Measurements from ENCODE around the gene PSKH1. TPM values are rescaled to one million over a fixed set of nuclear protein-coding genes. Genes with fewer than 3 reads are reported as not detected.

Gene PSKH1
- polyA plus RNA-seq, 1 donor from 2014 or later, result 3.8 TPM

DNA sequence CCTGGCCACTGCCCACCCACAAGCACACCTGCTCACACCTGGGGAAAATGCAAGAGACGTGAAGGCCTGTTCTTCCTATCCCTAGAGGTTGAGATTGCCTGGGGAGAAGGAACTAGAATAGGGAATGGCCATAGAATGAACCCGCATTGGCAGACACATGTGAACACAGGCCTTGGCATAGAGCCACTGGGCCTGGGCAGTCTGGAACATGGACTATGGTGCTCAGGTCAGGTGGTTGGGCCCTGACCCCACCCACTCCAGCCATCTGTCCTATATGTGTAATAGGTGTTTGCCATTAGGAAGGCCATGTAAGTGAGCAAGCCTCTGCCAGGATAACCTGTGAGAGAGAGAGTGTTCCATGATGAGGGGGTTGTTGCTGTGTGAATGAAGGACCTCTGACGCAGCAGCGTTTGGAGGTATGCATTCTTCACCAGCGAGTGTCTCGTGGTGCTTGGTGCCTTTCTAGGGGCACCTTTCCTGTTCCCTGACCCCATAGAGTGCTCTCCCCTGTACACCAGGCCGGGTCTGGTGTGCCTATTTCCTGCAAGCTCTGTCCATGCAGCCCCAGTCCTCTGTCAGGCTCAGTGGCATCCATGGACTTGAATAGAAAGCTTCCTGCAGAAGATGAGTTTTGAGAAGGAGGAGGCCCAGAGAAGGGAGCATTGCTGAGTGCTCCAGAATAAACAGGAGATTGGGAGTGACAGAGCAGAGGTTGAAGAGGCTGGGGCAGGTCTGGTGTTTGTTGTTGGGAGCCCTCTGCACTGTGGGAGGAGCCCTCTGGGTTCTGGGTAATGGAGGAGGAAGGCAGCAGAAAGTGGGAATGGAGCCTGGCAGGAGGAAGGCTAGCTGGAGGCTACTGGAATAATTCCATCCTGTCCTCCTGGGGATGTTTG is 23.0 kb downstream of the PSKH1 start:
- no peaks in the 10 kb centered on the region for H3K9me3 ChIP-seq (ENCODE audit: low read length)
- no peak overlapping the region for H3K9ac ChIP-seq (ENCODE audit: low read length)
- H3K27me3 ChIP-seq (ENCODE audit: insufficient read depth, low read depth, low read length), result no peaks in the 10 kb centered on the region
- no peaks in the 10 kb centered on the region for H3F3A ChIP-seq (ENCODE audit: insufficient read depth, low read length, poor library complexity, severe bottlenecking)
- H3K79me2 ChIP-seq (replicated peaks; ENCODE audit: insufficient read depth, low read length), result no peaks in the 10 kb centered on the region
- H3K36me3 ChIP-seq (ENCODE audit: insufficient read depth, low read length), result no peaks in the 10 kb centered on the region
- TF ChIP-seq EP300 (conservative IDR thresholded peaks at IDR 0.05; ENCODE audit: poor library complexity, severe bottlenecking) (no peak), TAF1 (IDR thresholded peaks at IDR 0.05; ENCODE audit: low read depth) (no peak), SMC3 (conservative IDR thresholded peaks at IDR 0.05; ENCODE audit: poor library complexity) (no peak), RAD21 (conservative IDR thresholded peaks at IDR 0.05) (no peak), POLR2AphosphoS5 (IDR thresholded peaks at IDR 0.05) (no peak), EZH2 (IDR thresholded peaks at IDR 0.05; ENCODE audit: borderline replicate concordance, insufficient read depth, low read length, poor library complexity, severe bottlenecking) (no peak), CTCF (IDR thresholded peaks at IDR 0.05; ENCODE audit: poor library complexity, severe bottlenecking) (no peak), MXI1 (conservative IDR thresholded peaks at IDR 0.05; ENCODE audit: poor library complexity, severe bottlenecking) (no peak), REST (IDR thresholded peaks at IDR 0.05; ENCODE audit: borderline replicate concordance) (no peak)
- no peaks in the 10 kb centered on the region for H3K9me2 ChIP-seq (ENCODE audit: insufficient read depth, low read length)
- H4K20me1 ChIP-seq (ENCODE audit: insufficient read depth), result no peaks in the 10 kb centered on the region
- no peak overlapping the region for H3K4me2 ChIP-seq (ENCODE audit: low read length)
- no peak overlapping the region for H2AFZ ChIP-seq (ENCODE audit: low read depth, low read length)
- no peak overlapping the region for H3K27ac ChIP-seq (ENCODE audit: low read length)
- no peak overlapping the region for H3K4me3 ChIP-seq (ENCODE audit: low read length)

DNA sequence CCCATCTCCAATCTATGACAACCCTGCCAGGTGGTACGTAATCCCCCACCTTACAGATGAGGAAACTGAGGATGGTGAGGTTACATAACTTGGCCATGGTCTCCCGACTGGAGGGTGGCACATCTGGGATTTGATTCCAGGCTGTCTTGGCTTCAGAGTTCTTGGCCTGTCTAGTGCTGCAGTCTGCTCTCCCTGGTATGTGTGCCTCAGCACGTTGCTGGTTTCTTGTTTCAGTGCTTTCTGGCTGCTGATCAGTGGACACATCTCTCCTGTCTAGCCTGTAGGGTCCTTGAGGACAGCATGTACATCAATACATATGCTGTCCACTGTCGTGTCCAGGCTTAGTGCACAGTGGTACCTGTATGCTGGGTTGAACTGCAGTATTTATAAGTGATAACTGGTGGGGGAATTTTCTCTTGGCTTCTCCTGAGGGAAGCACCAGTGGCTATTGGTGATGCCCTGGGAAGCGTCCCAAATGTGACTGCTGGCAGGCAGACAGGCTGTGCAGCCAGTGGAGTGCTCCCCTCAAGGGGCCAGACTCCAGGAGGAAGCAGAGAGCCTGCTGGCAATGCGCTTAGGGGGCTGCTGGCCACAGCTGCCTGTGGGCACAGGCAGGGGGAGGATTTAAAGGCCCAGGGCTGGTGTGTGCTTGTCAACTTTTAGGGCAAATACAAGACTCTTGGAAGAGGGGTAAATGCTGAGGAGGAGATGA is 24.2 kb downstream of the PSKH1 start:
- Histone ChIP-seq H3F3A (ENCODE audit: insufficient read depth, low read length, poor library complexity, severe bottlenecking) (no peaks in the 10 kb centered on the region), H3K27ac (ENCODE audit: low read length) (no peak overlapping the region), H4K20me1 (ENCODE audit: insufficient read depth) (no peaks in the 10 kb centered on the region), H3K4me2 (ENCODE audit: low read length) (no peak overlapping the region), H3K27me3 (ENCODE audit: insufficient read depth, low read depth, low read length) (no peaks in the 10 kb centered on the region), H3K9ac (ENCODE audit: low read length) (no peak overlapping the region), H3K79me2 (replicated peaks; ENCODE audit: insufficient read depth, low read length) (no peaks in the 10 kb centered on the region), H2AFZ (ENCODE audit: low read depth, low read length) (no peak overlapping the region), H3K36me3 (ENCODE audit: insufficient read depth, low read length) (no peaks in the 10 kb centered on the region), H3K9me3 (ENCODE audit: low read length) (no peaks in the 10 kb centered on the region), H3K4me3 (ENCODE audit: low read length) (no peak overlapping the region), H3K9me2 (ENCODE audit: insufficient read depth, low read length) (no peaks in the 10 kb centered on the region)
- TF ChIP-seq SMC3 (conservative IDR thresholded peaks at IDR 0.05; ENCODE audit: poor library complexity) (no peak), EP300 (conservative IDR thresholded peaks at IDR 0.05; ENCODE audit: poor library complexity, severe bottlenecking) (no peak), CTCF (IDR thresholded peaks at IDR 0.05; ENCODE audit: poor library complexity, severe bottlenecking) (no peak), POLR2AphosphoS5 (IDR thresholded peaks at IDR 0.05) (no peak), MXI1 (conservative IDR thresholded peaks at IDR 0.05; ENCODE audit: poor library complexity, severe bottlenecking) (no peak), TAF1 (IDR thresholded peaks at IDR 0.05; ENCODE audit: low read depth) (no peak), REST (IDR thresholded peaks at IDR 0.05; ENCODE audit: borderline replicate concordance) (no peak), RAD21 (conservative IDR thresholded peaks at IDR 0.05) (no peak), EZH2 (IDR thresholded peaks at IDR 0.05; ENCODE audit: borderline replicate concordance, insufficient read depth, low read length, poor library complexity, severe bottlenecking) (no peak)
